Dermis microvascular lymphatic vessel endothelial cell (primary cell): ENCODE data around the gene FAM236D. TPM values are rescaled to one million over a fixed set of nuclear protein-coding genes. Genes with fewer than 3 reads are reported as not detected.
"Not testable (repeated sequence)": the region's sequence is repeated elsewhere in the genome, so short reads cannot be mapped to it uniquely, and the experiment has no call there.

Source experiments
- DNase-seq, 2 donors: peaks; one replicate each; pipeline versions ENCODE4 v3.0.0 to v3.0.0-alpha.2; 2010; ENCODE audit warnings: low read depth in 2 of 2
- total RNA-seq: library from RNA; depleted of rRNA; stranded (reverse); fragments of >200 nt; gene quantifications from 2 replicates; pipeline ENCODE4 v1.2.1, GENCODE V29; 2014

FAM236D gene
- total RNA-seq, result not detected in 2 replicates

DNA sequence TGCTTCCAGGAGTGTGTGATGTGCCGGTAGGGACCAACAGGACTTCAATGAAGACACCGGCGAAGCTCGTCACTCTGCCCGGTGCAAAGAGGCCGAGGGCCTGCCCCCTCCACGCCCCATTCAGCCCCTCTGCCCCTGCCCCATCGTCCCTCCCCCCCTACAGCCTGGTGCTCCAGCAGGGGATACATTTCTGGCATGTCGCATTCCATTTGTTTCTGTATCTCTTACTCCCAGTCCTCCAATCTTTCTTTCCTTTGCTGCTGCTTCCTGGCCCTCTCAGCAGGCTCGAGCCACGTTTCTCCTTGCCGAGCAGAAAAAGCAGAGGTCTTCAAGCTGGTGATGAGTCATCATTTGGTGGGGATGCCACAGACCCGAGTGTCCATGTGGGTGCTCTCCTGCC is at the start of gene FAM236D:
TSS of gene FAM236D (minus strand) at position 101 of the 400 bp plus-strand sequence. CDS start at position 1, 100 bp downstream.
- DNase-seq, result not testable (repeated sequence)

DNA sequence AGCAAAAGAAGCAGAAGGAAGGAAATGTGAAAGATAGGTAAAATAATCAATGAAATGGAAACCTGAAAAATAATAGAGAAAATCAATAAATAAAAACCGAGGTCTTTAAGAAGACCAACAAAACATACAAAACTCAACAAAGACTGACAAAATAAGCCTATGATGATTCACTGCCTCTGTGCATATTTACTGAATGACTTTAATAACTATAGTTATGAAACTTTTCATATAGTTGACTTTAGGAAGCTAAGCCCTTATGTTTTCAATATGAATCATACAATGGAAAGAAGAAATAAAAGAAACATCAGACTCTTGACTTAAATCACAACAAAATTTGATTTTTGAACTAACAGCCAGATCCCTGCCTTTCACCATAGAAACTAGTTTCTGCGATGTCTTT is 29.5 kb upstream of the FAM236D start:
- DNase-seq, result not testable (repeated sequence)

DNA sequence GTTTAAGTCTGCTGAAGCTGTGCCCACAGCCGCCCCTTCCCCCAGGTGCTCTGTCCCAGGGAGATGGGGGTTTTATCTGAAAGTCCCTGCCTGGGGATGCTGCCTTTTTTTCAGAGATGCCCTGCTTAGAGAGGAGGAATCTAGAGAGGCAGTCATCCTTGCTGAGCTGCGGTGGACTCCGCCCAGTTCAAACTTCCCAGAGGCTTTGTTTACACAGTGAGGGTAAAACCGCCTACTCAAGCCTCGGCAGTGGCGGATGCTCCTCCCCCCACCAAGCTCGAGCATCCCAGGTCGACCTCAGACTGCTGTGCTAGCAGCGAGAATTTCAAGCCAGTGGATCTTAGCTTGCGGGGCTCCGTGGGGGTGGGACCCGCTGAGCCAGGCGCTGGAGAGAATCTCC is 22.7 kb upstream of the FAM236D start:
- DNase-seq, result not testable (repeated sequence)

DNA sequence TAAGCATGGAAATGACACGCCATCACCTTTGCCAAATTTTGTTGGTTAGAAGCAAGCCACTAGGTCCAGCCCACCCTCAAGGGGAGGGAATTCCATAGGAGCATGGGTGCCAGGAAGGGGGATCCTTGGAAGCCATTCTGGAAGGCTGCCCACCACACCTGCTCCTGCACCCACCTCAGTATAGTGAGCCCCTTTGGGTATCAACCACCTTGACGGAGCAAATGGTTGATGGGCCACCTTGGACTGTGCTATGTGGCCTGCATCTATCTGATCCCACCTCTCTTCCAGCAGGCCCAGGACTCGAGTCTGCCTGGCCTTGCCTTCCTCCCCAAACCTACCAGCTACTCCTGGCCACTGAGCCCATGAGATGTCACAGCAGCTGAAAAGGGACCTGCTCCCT is 17.6 kb downstream of the FAM236D start:
- DNase-seq, result not testable (repeated sequence)

DNA sequence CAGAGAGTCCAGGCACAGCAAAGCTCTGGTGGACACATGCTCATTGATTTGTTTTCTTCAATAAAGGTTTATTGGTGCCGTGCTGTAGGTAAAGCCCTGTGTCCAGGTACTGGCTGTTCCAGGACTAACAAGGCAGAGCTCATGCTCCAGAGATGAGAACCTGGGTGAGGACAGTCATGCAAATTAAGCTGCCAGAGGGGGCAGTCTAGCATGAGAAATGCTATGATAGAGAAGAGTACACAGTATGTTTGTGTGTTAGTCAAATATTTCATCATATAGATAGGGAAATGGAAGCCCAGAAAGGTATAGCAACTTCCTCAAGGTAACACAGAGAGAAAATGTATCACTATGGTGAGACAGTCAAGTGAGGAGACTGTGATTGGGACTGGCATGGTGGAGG is 19.9 kb downstream of the FAM236D start:
- not testable (repeated sequence) for DNase-seq

DNA sequence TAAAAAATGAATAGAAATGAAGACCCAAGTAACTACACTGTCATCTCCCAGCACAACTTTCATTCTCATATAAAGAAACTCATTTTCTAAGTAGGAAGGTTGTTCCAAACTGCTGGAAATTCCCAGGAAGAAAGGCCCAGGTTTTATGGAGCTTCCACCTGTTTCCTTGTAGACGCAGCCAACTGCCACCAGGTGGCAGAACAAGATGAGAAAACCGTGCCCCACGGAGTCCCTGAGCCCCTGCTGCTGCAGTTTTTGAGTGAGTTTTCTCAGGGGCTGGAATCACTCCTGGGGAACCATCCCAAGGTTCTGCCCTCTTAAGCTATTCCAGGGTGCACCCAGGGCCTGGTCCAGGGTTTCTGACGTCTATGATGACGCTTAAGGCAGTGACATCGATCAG is 24.0 kb downstream of the FAM236D start:
- DNase-seq, result not testable (repeated sequence)

DNA sequence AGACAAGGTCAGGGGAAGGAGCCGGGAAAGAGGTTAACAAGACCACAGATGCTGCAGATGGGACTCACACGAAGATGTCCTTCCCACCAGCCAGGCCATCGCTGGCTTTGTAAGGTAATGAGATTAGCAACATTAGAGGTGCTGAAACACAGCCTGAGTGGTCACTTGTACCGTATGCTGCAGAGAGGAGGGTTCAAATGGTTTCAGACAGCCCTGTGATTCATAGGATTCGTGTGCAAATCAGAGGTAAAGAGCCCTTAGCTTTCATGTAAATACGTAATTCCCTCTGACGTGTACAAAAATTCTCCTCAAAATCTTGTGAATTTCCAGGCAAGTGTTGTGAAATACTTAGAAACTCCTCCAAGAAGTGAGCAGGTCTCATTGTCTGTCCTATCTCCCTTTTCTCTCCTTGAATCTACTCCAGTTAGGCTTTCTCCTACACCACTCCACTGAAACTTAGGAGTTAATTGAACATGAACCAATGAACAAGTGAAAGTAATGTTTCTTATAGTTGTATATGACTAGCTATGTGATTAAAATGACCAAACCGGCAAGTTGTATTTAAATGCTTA is 24.6 kb downstream of the FAM236D start:
- not testable (repeated sequence) for DNase-seq

DNA sequence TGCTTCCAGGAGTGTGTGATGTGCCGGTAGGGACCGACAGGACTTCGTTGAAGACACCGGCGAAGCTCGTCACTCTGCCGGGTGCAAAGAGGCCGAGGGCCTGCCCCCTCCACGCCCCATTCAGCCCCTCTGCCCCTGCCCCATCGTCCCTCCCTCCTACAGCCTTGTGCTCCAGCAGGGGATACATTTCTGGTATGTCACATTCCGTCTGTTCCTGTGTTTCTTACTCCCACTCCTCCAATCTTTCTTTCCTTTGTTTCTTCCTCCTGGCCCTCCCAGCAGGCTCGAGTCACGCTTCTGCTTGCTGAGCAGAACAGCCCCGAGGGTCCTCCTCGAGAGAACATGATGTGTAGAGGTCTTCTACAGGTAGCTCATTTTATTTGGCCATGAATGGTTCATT is 25.4 kb downstream of the FAM236D start, which contains the start of gene FAM236B:
TSS of gene FAM236B (minus strand) at position 101 of the 400 bp plus-strand sequence. CDS start at position 1, 100 bp downstream.
- DNase-seq, result not testable (repeated sequence)

DNA sequence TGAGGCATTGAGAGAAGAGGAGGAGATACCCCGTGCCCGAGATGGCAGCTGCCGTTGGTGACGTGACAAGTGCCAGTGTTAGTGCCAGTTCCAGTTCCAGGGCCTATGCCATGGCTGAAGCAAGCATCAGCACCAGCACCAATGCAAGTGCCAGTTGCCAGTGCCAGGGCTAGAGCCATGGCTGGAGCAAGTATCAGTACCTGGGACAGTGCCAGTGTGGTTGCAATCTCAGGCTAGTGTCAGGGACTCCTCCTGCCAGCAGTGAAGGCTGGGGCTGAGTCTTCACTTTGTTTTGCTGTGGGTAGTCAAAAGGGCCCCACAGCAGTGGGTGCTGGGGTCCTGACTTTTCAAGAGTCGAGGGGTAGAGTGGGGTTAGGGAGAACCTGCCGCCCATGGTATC is 29.9 kb downstream of the FAM236D start:
- DNase-seq, result not testable (repeated sequence)

DNA sequence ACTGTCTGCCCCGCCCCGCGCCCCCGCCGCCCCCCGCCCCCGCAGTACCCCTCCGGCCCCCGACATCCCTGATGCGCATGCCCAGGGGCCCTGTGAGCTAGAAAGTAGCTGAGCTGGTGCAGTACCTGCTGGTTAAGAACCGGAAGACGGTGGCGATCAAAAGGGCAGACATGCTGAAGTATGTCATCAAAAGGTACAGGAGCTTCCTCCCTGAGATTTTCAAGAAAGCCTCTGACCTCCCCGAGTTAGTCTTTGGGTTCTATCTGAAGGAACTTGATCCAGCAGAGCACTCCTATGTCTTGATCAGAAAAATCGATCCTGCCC is 30.6 kb downstream of the FAM236D start:
- not testable (repeated sequence) for DNase-seq

DNA sequence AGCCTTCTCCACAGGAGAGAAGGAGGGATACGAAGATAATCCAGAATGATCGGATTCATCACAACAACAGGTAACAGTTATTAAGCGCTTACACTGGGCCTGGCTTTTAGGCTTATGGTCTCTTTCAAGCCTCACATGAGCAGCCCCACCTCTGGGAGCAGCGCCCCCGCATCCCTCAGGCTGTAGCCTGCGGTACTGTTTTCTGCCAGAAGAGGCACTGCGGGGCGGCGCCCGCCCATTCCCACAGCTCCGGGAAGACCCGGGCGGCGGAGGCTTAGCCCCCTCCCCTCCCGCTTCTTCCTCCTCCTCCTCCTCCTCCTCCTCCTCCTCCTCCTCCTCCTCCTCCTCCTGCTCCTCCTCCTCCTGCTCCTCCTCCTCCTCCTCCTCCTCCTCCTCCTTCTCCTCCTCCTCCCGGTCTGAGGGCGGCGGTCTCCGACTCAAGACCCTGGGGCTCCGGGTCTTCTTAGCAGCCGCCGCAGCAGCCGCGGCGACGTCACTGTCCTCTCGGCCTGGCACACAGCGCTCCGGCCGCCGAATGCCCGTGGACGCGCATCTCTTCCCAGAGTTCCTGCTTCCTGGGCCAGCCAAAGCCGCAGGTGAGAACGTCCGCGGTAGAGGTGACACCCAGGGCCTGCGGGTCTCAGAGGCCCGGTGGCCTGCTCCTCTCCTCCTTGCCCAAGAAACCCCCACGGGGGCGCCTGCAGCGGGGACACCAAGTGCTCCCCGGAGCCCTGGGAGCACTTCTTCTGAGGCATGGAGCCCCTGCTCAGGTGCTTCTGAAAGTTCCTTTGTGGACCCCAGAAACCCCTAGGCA is 31.1 kb downstream of the FAM236D start, which contains the start of gene DMRTC1B:
TSS of gene DMRTC1B (plus strand) at position 238 of the 814 bp plus-strand sequence. CDS start 68,246 bp downstream, outside the sequence.
- not testable (repeated sequence) for DNase-seq

DNA sequence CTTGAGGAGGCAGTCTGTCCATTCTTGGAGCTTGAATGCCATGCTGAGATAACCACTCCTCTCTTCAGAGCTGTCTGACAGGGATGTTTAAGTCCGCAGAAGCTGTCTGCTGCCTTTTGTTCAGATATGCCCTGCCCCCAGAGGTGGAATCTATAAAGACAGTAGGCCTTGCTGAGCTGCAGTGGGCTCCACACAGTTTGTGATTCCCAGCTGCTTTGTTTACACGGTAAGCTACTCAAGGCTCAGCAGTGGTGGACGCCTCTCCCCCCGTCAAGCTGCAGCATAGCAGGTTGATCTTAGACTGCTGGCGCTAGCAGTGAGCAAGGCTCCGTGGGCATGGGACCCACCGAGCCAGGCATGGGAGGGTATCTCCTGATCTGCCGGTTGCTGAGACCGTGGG is 47.6 kb downstream of the FAM236D start:
- not testable (repeated sequence) for DNase-seq

Other genes starting within 250 kb of the FAM236D start
- 23.8 and 24.5 TPM in 2 replicates for gene HDAC8, start 235.4 kb downstream of the FAM236D start, total RNA-seq
- gene PHKA1, start 93.9 kb downstream of the FAM236D start, total RNA-seq, result 4.9 and 6.4 TPM in 2 replicates
- gene DMRTC1B, start 31.3 kb downstream of the FAM236D start, total RNA-seq, result not detected in 2 replicates
- not detected in 2 replicates for gene FAM236B, start 25.6 kb downstream of the FAM236D start, total RNA-seq
- not detected in 2 replicates for gene FAM236C, start 104.4 kb upstream of the FAM236D start, total RNA-seq
- gene FAM236A, start 130.0 kb upstream of the FAM236D start, total RNA-seq, result not detected in 2 replicates
- not detected in 2 replicates for gene DMRTC1, start 135.6 kb upstream of the FAM236D start, total RNA-seq
- not detected in 2 replicates for gene PABPC1L2B, start 194.7 kb upstream of the FAM236D start, total RNA-seq